SK-N-SH treated with all-trans-retinoic acid at 6 μM for 48 hours (cell line): Measurements from ENCODE around the gene LILRA1.

Experiments used
- ARNTL ChIP-seq: fragments of 450-650 bp; formaldehyde crosslinking; IDR thresholded peaks from 2 replicates; pipeline ENCODE4 v1.5.0; 2020; ENCODE audit warnings: low read depth, mild to moderate bottlenecking, moderate library complexity, borderline replicate concordance
- ESRRG ChIP-seq: fragments of 250-450 bp; sonication (Bioruptor Pico); IDR thresholded peaks from 2 replicates; pipeline ENCODE4 v1.6.1; 2021; ENCODE audit warnings: mild to moderate bottlenecking
- RARB ChIP-seq: fragments of 250-450 bp; sonication (Bioruptor Pico); IDR thresholded peaks from 2 replicates; pipeline ENCODE4 v1.8.0; 2021; ENCODE audit warnings: mild to moderate bottlenecking, moderate library complexity
- TOX ChIP-seq: fragments of 250-450 bp; sonication (Bioruptor Pico); IDR thresholded peaks from 2 replicates; pipeline ENCODE4 v1.8.0; 2021; ENCODE audit warnings: mild to moderate bottlenecking, moderate library complexity, borderline replicate concordance
- ZFP3 ChIP-seq: fragments of 250-450 bp; sonication (Bioruptor Pico); IDR thresholded peaks from 2 replicates; pipeline ENCODE4 v1.5.0; 2020; ENCODE audit warnings: mild to moderate bottlenecking, moderate library complexity
- ZFP30 ChIP-seq: fragments of 450-650 bp; formaldehyde crosslinking; IDR thresholded peaks from 2 replicates; pipeline ENCODE4 v1.5.0; 2022; ENCODE audit warnings: mild to moderate bottlenecking, moderate library complexity
- TF ChIP-seq, protein P1 (sequence below): fragments of 250-450 bp; sonication (Bioruptor Pico); IDR thresholded peaks from 2 replicates; pipeline ENCODE4 v1.5.1; 2020; ENCODE audit warnings: low read depth, mild to moderate bottlenecking, moderate library complexity

DNA sequence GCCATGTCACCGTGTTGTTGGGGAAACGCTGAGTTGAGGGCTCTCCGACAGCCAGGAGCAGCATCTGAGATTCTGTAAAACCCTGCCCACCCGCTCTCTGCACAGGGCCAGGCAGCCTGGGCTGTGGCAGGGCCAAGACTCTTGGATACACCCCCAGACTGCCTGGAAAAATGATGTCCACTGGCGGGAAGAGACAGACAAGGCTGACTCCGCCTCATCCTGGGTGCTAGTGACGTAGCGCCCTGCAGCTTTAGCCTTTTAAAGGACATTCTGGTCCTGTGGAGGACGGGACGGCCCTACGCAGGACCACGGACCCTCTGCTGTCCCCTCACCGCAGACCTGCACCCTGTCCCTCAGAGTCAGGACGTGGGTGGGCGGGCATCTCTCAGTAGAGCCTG lies 40.5 kb upstream of the LILRA1 start:
- TF ChIP-seq ZFP30 (no peak), ZFP3 (CRISPR knock-in tag) (no peak), TOX (CRISPR knock-in tag) (no peak), RARB (no peak), ARNTL (CRISPR knock-in tag) (no peak), ESRRG (CRISPR knock-in tag) (no peak)
- TF ChIP-seq, protein P1, sequence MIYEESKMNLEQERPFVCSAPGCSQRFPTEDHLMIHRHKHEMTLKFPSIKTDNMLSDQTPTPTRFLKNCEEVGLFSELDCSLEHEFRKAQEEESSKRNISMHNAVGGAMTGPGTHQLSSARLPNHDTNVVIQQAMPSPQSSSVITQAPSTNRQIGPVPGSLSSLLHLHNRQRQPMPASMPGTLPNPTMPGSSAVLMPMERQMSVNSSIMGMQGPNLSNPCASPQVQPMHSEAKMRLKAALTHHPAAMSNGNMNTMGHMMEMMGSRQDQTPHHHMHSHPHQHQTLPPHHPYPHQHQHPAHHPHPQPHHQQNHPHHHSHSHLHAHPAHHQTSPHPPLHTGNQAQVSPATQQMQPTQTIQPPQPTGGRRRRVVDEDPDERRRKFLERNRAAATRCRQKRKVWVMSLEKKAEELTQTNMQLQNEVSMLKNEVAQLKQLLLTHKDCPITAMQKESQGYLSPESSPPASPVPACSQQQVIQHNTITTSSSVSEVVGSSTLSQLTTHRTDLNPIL (CRISPR knock-in tag): no peak
